H1 (cell line): ENCODE results near the gene DIP2C. TPM values are rescaled to one million over a fixed set of nuclear protein-coding genes. Genes with fewer than 3 reads are reported as not detected.

ENCODE experiments used
- CHD2 ChIP-seq: IDR thresholded peaks from 2 replicates; pipeline ENCODE4 v1.6.1; 2012; ENCODE audit warnings: low read length, improper control_type of control experiment
- CHD7 ChIP-seq: fragments of 300-600 bp; sonication (generic); IDR thresholded peaks from 2 replicates; pipeline ENCODE4 v1.7.1; 2012; ENCODE audit warnings: low read length, moderate library complexity, mild to moderate bottlenecking, inconsistent platforms; ENCODE audit not compliant: insufficient replicate concordance
- SUZ12 ChIP-seq: fragments of 200-600 bp; sonication (generic); IDR thresholded peaks from 2 replicates; pipeline ENCODE4 v1.6.1; 2012; ENCODE audit warnings: mild to moderate bottlenecking, inconsistent platforms, low read length, moderate library complexity, mixed read lengths
- USF2 ChIP-seq: IDR thresholded peaks from 2 replicates; pipeline ENCODE4 v1.6.1; 2011; ENCODE audit warnings: low read length, improper control_type of control experiment
- polyA plus RNA-seq, 7 experiments: library from polyadenylated mRNA; depleted of rRNA in 3 of 7; stranded (reverse) in 5 of 7; unstranded in 2 of 7; fragments of >200 nt in 5 of 7; fragments of 200-250 nt in 2 of 7; gene quantifications; 1 replicate in 5 of 7; 2 replicates in 1 of 7; 4 replicates in 1 of 7; pipeline versions ENCODE4 v1.2.1 to v1.2.3, GENCODE V29; 2011 to 2013; ENCODE audit warnings: missing spikeins in 2 of 7, mixed read lengths in 2 of 7
- total RNA-seq: library from RNA; stranded (reverse); fragmentation: NEBNext Ultra II Directional; extraction: Animal tissue kit (Norgen Biotek cat#: 25700); gene quantifications from 2 replicates; pipeline ENCODE4 v1.2.1, GENCODE V29; 2021

Gene DIP2C
- total and polyA plus RNA-seq, 2 of the 8 experiments (the other 6 are each of a cell fraction or from before 2014, with no cell fraction given), result 3.8 to 9.3 TPM

GRCh38 chr10:232061-232460 is 457.4 kb downstream of the DIP2C start (continued):
- TF ChIP-seq CHD7 (no peak), SUZ12 (no peak), CHD2 (no peak), USF2 (no peak)
